ENCODE data around the gene MAP1LC3A. TPM values are rescaled to one million over a fixed set of nuclear protein-coding genes. Genes with fewer than 3 reads are reported as not detected.
A peak's percentile ranks its signal among the peaks of the same experiment; 100 is the strongest.

Gene MAP1LC3A
- total and polyA plus RNA-seq, 8 donors, result 11.7 to 98.4 (median 50.4) TPM

DNA sequence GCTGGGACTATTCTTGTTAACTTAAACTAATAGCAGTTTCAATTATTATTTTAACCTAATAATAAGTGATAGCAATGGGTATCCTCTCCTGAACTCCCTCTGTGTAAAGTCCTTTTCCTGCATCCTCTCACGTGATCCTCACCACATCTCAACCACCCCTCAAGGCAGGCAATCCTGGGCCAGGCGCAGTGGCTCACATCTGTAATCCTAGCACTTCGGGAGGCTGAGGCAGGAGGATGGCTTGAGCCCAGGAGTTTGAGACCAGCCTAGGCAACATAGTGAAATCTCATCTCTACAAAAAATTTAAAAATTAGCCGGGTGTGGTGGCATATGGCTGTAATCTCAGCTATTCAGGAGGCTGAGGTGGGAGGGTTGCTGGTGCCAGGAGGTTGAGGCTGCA lies 23.7 kb downstream of the MAP1LC3A start:
- Histone ChIP-seq H3K27me3 (no peaks in the 10 kb centered on the region), H3K27ac (peak overlapping the region in 4 of 5 donors; percentile 10 to 57 (median 40)), H3K9me3 (no peaks in the 10 kb centered on the region), H3K4me1 (peaks cover 0 to 38% (median 19%) of the 10 kb centered on the region in 4 donors), H3K4me3 (no peak overlapping the region), H3K36me3 (peaks cover 4 to 63% (median 43%) of the 10 kb centered on the region in 4 donors)
- intact Hi-C loops (cut with DNase I; ENCODE audit: low total_unique reads), result no loop called here
- no peak for TF ChIP-seq POLR2A (IDR thresholded peaks at IDR 0.05)
- no peak for TF ChIP-seq POLR2AphosphoS5 (IDR thresholded peaks at IDR 0.05)
- TF ChIP-seq EP300 (IDR thresholded peaks at IDR 0.05), result no peak
- no peak for TF ChIP-seq CTCF (IDR thresholded peaks at IDR 0.05)
- DNase-seq, result no peak
- 81 to 92% (median 89%) methylated on average over 4 of the region's 4 CpGs for WGBS, 5 donors

DNA sequence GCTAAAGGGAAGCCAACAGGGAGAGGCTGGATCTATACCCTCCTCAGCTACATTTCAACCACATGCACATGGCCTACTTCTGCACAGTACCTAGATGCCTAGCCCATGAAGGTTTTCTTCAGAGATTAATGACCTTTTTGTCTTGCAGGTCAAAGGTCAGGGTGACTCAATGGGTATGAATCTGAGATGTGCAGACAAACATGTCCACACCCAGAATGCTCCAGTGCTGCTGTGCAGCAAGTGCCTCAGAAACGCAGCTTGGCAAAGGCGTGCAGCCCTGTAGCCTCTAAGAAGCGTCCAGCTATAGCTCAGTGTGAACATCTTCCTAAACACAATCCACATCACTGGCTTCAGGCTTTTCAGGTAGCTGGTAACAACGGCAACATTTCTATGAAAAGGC lies 24.4 kb downstream of the MAP1LC3A start:
- H3K9me3 ChIP-seq, result no peaks in the 10 kb centered on the region
- no peak for DNase-seq
- peaks cover 4 to 68% (median 49%) of the 10 kb centered on the region in 4 donors for H3K36me3 ChIP-seq
- 83 to 93% (median 89%) methylated on average over 4 of the region's 4 CpGs for WGBS, 5 donors
- H3K27me3 ChIP-seq, result no peaks in the 10 kb centered on the region
- intact Hi-C loops (cut with DNase I; ENCODE audit: low total_unique reads), result no loop called here
- no peak for TF ChIP-seq EP300 (IDR thresholded peaks at IDR 0.05)
- no peak for TF ChIP-seq CTCF (IDR thresholded peaks at IDR 0.05)
- no peak for TF ChIP-seq POLR2A (IDR thresholded peaks at IDR 0.05)
- TF ChIP-seq POLR2AphosphoS5 (IDR thresholded peaks at IDR 0.05), result no peak
- no peak overlapping the region for H3K27ac ChIP-seq
- peaks cover 0 to 38% (median 19%) of the 10 kb centered on the region in 4 donors for H3K4me1 ChIP-seq
- no peak overlapping the region for H3K4me3 ChIP-seq

DNA sequence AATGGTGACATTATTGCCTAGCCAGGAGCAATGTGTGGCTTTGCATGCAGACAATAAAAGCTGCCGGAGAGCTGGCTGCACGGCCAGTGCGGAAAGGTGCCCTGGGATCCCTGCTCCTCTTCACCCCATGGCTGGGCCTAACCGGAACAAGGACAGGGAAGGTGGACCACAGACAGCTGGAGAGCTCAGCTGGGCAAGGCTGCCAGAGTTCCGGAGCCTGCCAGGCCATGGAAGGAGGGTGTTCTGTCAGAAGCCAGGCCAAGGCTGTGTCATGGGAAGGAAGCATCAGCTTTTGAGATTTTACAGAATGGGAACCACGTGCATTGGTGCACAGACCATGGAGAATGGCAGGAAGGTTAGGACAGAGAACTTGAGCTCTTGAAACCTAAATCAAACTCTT lies 25.0 kb downstream of the MAP1LC3A start:
- DNase-seq, result no peak
- intact Hi-C loops (cut with DNase I; ENCODE audit: low total_unique reads), result no loop called here
- no peaks in the 10 kb centered on the region for H3K9me3 ChIP-seq
- peaks cover 4 to 71% (median 52%) of the 10 kb centered on the region in 4 donors for H3K36me3 ChIP-seq
- no peak overlapping the region for H3K27ac ChIP-seq
- no peaks in the 10 kb centered on the region for H3K27me3 ChIP-seq
- H3K4me3 ChIP-seq, result no peak overlapping the region
- H3K4me1 ChIP-seq, result peaks cover 0 to 34% (median 19%) of the 10 kb centered on the region in 4 donors
- TF ChIP-seq POLR2AphosphoS5 (IDR thresholded peaks at IDR 0.05), result no peak
- TF ChIP-seq POLR2A (IDR thresholded peaks at IDR 0.05), result no peak
- TF ChIP-seq EP300 (IDR thresholded peaks at IDR 0.05), result no peak
- no peak for TF ChIP-seq CTCF (IDR thresholded peaks at IDR 0.05)
- 89 to 94% (median 91%) methylated on average over 6 of the region's 6 CpGs for WGBS, 5 donors

DNA sequence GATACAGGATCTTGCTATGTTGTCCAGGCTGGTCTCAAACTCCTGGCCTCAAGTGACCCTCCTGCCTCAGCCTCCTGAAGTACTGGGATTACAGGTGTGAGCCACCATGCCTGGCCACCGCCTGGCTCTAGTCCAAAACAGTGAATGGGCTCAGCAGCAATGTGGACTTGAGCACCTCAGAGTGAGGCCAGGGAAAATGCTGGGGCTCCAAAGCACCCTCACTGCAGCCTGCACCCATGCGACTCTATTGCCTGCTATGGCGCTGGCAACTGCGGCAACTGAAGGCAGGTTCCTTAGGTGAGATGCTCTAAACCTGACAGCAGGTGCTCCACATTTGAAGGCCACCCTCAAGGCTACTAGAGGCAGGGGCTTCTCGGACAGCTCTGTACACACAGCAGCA lies 26.5 kb downstream of the MAP1LC3A start:
- intact Hi-C loops (cut with DNase I; ENCODE audit: low total_unique reads), result no loop called here
- Histone ChIP-seq H3K4me3 (no peak overlapping the region), H3K27me3 (no peaks in the 10 kb centered on the region), H3K36me3 (peaks cover 4 to 67% (median 52%) of the 10 kb centered on the region in 4 donors), H3K9me3 (no peaks in the 10 kb centered on the region), H3K27ac (no peak overlapping the region), H3K4me1 (peaks cover 0 to 19% (median 13%) of the 10 kb centered on the region in 4 donors)
- TF ChIP-seq EP300 (IDR thresholded peaks at IDR 0.05) (no peak), POLR2AphosphoS5 (IDR thresholded peaks at IDR 0.05) (no peak), CTCF (IDR thresholded peaks at IDR 0.05) (no peak), POLR2A (IDR thresholded peaks at IDR 0.05) (no peak)
- DNase-seq, result no peak
- 94 to 99% (median 96%) methylated on average over 4 to 5 of the region's 5 CpGs for WGBS, 5 donors

Data from stomach (tissue), 9 donors.